ENCODE measurements around the gene NDUFC2.

DNA sequence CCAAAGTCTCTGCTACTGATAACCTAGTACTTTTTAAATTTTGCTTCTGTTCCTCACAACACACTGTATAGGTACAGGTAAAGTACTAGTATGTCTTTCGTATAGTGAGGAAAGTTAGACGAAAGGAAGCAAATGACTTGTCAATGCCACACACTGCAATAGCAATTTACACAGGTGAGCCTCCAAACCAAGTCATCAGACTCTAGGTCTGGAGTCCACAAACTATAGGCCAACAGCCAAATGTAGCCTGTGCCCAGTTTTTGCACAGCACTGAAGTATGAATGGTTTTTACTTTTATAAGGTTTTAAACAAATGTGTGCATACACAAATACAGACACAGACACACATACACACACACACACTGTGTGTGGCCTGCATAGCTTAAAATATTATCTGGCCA, 31.6 kb upstream of the NDUFC2 start:
- TF ChIP-seq, protein P1, sequence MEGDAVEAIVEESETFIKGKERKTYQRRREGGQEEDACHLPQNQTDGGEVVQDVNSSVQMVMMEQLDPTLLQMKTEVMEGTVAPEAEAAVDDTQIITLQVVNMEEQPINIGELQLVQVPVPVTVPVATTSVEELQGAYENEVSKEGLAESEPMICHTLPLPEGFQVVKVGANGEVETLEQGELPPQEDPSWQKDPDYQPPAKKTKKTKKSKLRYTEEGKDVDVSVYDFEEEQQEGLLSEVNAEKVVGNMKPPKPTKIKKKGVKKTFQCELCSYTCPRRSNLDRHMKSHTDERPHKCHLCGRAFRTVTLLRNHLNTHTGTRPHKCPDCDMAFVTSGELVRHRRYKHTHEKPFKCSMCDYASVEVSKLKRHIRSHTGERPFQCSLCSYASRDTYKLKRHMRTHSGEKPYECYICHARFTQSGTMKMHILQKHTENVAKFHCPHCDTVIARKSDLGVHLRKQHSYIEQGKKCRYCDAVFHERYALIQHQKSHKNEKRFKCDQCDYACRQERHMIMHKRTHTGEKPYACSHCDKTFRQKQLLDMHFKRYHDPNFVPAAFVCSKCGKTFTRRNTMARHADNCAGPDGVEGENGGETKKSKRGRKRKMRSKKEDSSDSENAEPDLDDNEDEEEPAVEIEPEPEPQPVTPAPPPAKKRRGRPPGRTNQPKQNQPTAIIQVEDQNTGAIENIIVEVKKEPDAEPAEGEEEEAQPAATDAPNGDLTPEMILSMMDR (IDR thresholded peaks at IDR 0.05), result no peak
- no peak for TF ChIP-seq POLR2A (IDR thresholded peaks at IDR 0.05)
